ENCODE results near the gene ZNF710.

The ZNF710 gene

DNA sequence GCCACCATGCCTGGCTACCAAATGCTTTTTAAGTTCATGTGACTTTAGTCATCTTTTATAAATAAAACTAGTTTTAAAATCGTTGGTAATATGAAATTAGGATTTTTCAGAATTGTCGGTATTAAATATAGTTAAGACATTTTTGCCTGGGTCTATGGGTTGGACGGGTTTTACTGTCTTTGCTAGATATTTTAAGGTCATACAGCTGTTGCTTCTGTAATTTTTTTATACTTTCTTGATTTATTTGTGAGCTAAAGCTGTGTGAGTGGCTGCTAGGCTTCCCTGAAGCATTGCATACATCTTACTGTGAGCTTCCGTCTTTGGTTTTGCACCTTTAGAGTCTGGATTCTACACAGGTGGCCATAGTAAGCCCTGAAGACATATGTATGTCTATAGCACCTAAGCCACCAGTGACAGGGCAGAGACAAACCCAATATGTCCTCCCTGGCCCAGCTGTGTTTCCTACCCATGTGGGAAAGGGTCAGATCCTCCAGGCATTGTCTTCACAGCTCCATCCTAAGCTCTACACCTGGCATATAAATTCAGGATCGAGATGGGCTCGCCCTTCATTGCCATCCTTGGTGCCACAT lies 16.6 kb upstream of the ZNF710 start:
- no peak overlapping the region for H4K5ac ChIP-seq (ENCODE audit: low read length)
- H3K9ac ChIP-seq (ENCODE audit: low read length) = no peak overlapping the region
- no peak overlapping the region for H3K4me2 ChIP-seq (ENCODE audit: low read length)
- no peaks in the 10 kb centered on the region for H3K79me1 ChIP-seq (ENCODE audit: low read length)
- peaks cover 2% of the 10 kb centered on the region for H3K4me1 ChIP-seq (ENCODE audit: control insufficient read depth, low read depth, low read length)
- H3K23ac ChIP-seq (ENCODE audit: low read length) = no peak overlapping the region
- H3K18ac ChIP-seq (ENCODE audit: low read length) = no peak overlapping the region
- DNase-seq = no peak
- no peak overlapping the region for H3K27ac ChIP-seq (ENCODE audit: low read depth, low read length)
- H4K8ac ChIP-seq (ENCODE audit: low read depth, low read length) = no peak overlapping the region
- H2BK15ac ChIP-seq (replicated peaks; ENCODE audit: low read depth) = no peak overlapping the region
- no peak overlapping the region for H2BK120ac ChIP-seq (ENCODE audit: low read depth, low read length)
- H3K4me3 ChIP-seq (ENCODE audit: low read length) = no peak overlapping the region
- H3K27me3 ChIP-seq (ENCODE audit: insufficient read depth, low read length, poor library complexity) = no peaks in the 10 kb centered on the region
- H2AK5ac ChIP-seq (ENCODE audit: low read length) = no peak overlapping the region
- H3K36me3 ChIP-seq (ENCODE audit: control insufficient read depth, insufficient read depth, low read length) = no peaks in the 10 kb centered on the region
- no peaks in the 10 kb centered on the region for H3K79me2 ChIP-seq (ENCODE audit: control insufficient read depth, insufficient read depth, low read length)
- no peak overlapping the region for H3K56ac ChIP-seq (ENCODE audit: low read length)
- H2BK5ac ChIP-seq (ENCODE audit: low read length) = no peak overlapping the region
- H3K4ac ChIP-seq (ENCODE audit: low read depth, low read length) = no peak overlapping the region
- WGBS (ENCODE audit: extremely low coverage, insufficient coverage, low lambda C conversion rate) = 100% methylated on average over 3 of the region's 6 CpGs

DNA sequence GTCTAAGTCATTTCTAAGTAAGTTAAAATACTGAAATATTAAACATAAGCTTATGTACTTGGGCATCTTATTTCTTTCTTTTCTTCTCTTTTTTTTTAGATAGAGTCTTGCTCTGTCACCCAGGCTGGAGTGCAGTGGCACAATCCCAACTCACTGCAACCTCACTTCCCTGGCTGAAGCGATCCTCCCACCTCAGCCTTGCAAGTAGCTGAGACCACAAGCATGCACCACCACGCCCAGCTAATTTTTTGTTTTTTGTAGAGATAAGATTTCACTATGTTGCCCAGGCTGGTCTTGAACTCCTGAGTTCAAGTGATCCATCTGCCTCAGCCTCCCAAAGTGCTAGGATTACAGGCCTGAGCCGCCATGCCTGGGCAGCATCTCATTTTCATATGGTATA lies 16.0 kb upstream of the ZNF710 start:
- Histone ChIP-seq H3K4me2 (ENCODE audit: low read length) (no peak overlapping the region), H3K4me1 (ENCODE audit: control insufficient read depth, low read depth, low read length) (peaks cover 2% of the 10 kb centered on the region), H2BK15ac (replicated peaks; ENCODE audit: low read depth) (no peak overlapping the region), H3K18ac (ENCODE audit: low read length) (no peak overlapping the region), H2AK5ac (ENCODE audit: low read length) (no peak overlapping the region), H3K23ac (ENCODE audit: low read length) (no peak overlapping the region), H3K27ac (ENCODE audit: low read depth, low read length) (no peak overlapping the region), H2BK5ac (ENCODE audit: low read length) (no peak overlapping the region), H3K9ac (ENCODE audit: low read length) (no peak overlapping the region), H3K79me2 (ENCODE audit: control insufficient read depth, insufficient read depth, low read length) (no peaks in the 10 kb centered on the region), H3K4me3 (ENCODE audit: low read length) (no peak overlapping the region), H3K79me1 (ENCODE audit: low read length) (no peaks in the 10 kb centered on the region), H2BK120ac (ENCODE audit: low read depth, low read length) (no peak overlapping the region), H3K36me3 (ENCODE audit: control insufficient read depth, insufficient read depth, low read length) (no peaks in the 10 kb centered on the region), H4K5ac (ENCODE audit: low read length) (no peak overlapping the region), H4K8ac (ENCODE audit: low read depth, low read length) (no peak overlapping the region), H3K27me3 (ENCODE audit: insufficient read depth, low read length, poor library complexity) (no peaks in the 10 kb centered on the region), H3K4ac (ENCODE audit: low read depth, low read length) (no peak overlapping the region), H3K56ac (ENCODE audit: low read length) (no peak overlapping the region)
- WGBS (ENCODE audit: extremely low coverage, insufficient coverage, low lambda C conversion rate) = no CpG with 5 or more reads among the region's 3 CpGs
- DNase-seq = no peak

- H3K18ac ChIP-seq (ENCODE audit: low read length) = no peak overlapping the region
- H3K27ac ChIP-seq (ENCODE audit: low read depth, low read length) = no peak overlapping the region
- WGBS (ENCODE audit: extremely low coverage, insufficient coverage, low lambda C conversion rate) = no CpG with 5 or more reads among the region's 4 CpGs
- no peak overlapping the region for H3K4me3 ChIP-seq (ENCODE audit: low read length)
- peaks cover 3% of the 10 kb centered on the region for H3K4me1 ChIP-seq (ENCODE audit: control insufficient read depth, low read depth, low read length)
- no peak overlapping the region for H4K5ac ChIP-seq (ENCODE audit: low read length)
- H2BK5ac ChIP-seq (ENCODE audit: low read length) = no peak overlapping the region
- H3K9ac ChIP-seq (ENCODE audit: low read length) = no peak overlapping the region
- no peak overlapping the region for H3K4ac ChIP-seq (ENCODE audit: low read depth, low read length)
- no peak for DNase-seq
- no peak overlapping the region for H2BK120ac ChIP-seq (ENCODE audit: low read depth, low read length)
- H3K56ac ChIP-seq (ENCODE audit: low read length) = no peak overlapping the region
- no peak overlapping the region for H4K8ac ChIP-seq (ENCODE audit: low read depth, low read length)
- H3K36me3 ChIP-seq (ENCODE audit: control insufficient read depth, insufficient read depth, low read length) = no peaks in the 10 kb centered on the region
- H2BK15ac ChIP-seq (replicated peaks; ENCODE audit: low read depth) = no peak overlapping the region
- H3K79me2 ChIP-seq (ENCODE audit: control insufficient read depth, insufficient read depth, low read length) = no peaks in the 10 kb centered on the region
- H3K23ac ChIP-seq (ENCODE audit: low read length) = no peak overlapping the region
- no peak overlapping the region for H3K4me2 ChIP-seq (ENCODE audit: low read length)
- no peak overlapping the region for H2AK5ac ChIP-seq (ENCODE audit: low read length)
- H3K79me1 ChIP-seq (ENCODE audit: low read length) = no peaks in the 10 kb centered on the region
- H3K27me3 ChIP-seq (ENCODE audit: insufficient read depth, low read length, poor library complexity) = no peaks in the 10 kb centered on the region
Measured at GRCh38 chr15:89991312-89991711, 9.8 kb upstream of the ZNF710 start.

DNA sequence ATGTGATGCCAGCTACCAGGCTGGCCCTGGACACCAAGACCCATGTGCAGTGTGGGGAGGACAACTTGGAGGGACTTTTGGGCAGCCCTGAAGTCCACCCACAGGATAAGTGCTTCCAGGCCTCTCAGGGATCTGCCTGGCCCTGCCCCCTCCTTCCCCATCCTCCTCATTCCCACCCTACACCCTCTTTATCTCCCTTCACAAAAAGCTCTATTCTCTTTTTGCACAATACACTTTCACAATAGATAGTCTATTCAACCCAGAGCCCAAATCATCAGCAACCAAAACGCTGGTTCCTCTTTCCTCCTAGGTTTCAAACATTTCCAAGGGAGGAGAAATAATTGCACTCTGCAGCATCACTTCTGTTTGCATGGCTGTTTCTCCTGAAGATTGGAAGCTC lies 7.8 kb upstream of the ZNF710 start:
- Histone ChIP-seq H4K8ac (ENCODE audit: low read depth, low read length) (no peak overlapping the region), H3K4me3 (ENCODE audit: low read length) (no peak overlapping the region), H3K36me3 (ENCODE audit: control insufficient read depth, insufficient read depth, low read length) (no peaks in the 10 kb centered on the region), H3K27ac (ENCODE audit: low read depth, low read length) (no peak overlapping the region), H3K27me3 (ENCODE audit: insufficient read depth, low read length, poor library complexity) (no peaks in the 10 kb centered on the region), H2BK120ac (ENCODE audit: low read depth, low read length) (no peak overlapping the region), H4K5ac (ENCODE audit: low read length) (no peak overlapping the region), H3K4ac (ENCODE audit: low read depth, low read length) (no peak overlapping the region), H3K79me2 (ENCODE audit: control insufficient read depth, insufficient read depth, low read length) (no peaks in the 10 kb centered on the region), H3K56ac (ENCODE audit: low read length) (no peak overlapping the region), H3K9ac (ENCODE audit: low read length) (no peak overlapping the region), H2BK15ac (replicated peaks; ENCODE audit: low read depth) (no peak overlapping the region), H2BK5ac (ENCODE audit: low read length) (no peak overlapping the region), H2AK5ac (ENCODE audit: low read length) (no peak overlapping the region), H3K23ac (ENCODE audit: low read length) (no peak overlapping the region), H3K4me2 (ENCODE audit: low read length) (no peak overlapping the region), H3K4me1 (ENCODE audit: control insufficient read depth, low read depth, low read length) (peaks cover 7% of the 10 kb centered on the region), H3K18ac (ENCODE audit: low read length) (no peak overlapping the region), H3K79me1 (ENCODE audit: low read length) (no peaks in the 10 kb centered on the region)
- no peak for DNase-seq
- WGBS (ENCODE audit: extremely low coverage, insufficient coverage, low lambda C conversion rate) = no CpG with 5 or more reads among the region's 1 CpG

- H2BK120ac ChIP-seq (ENCODE audit: low read depth, low read length) = no peak overlapping the region
- H3K9ac ChIP-seq (ENCODE audit: low read length) = no peak overlapping the region
- no peak overlapping the region for H3K27ac ChIP-seq (ENCODE audit: low read depth, low read length)
- no peak overlapping the region for H2BK15ac ChIP-seq (replicated peaks; ENCODE audit: low read depth)
- WGBS (ENCODE audit: extremely low coverage, insufficient coverage, low lambda C conversion rate) = no CpG with 5 or more reads among the region's 4 CpGs
- no peak overlapping the region for H3K4me2 ChIP-seq (ENCODE audit: low read length)
- no peak for DNase-seq
- no peak overlapping the region for H3K18ac ChIP-seq (ENCODE audit: low read length)
- H3K23ac ChIP-seq (ENCODE audit: low read length) = no peak overlapping the region
- H3K79me2 ChIP-seq (ENCODE audit: control insufficient read depth, insufficient read depth, low read length) = no peaks in the 10 kb centered on the region
- H2BK5ac ChIP-seq (ENCODE audit: low read length) = no peak overlapping the region
- no peak overlapping the region for H2AK5ac ChIP-seq (ENCODE audit: low read length)
- H4K5ac ChIP-seq (ENCODE audit: low read length) = no peak overlapping the region
- H4K8ac ChIP-seq (ENCODE audit: low read depth, low read length) = no peak overlapping the region
- H3K36me3 ChIP-seq (ENCODE audit: control insufficient read depth, insufficient read depth, low read length) = no peaks in the 10 kb centered on the region
- peaks cover 11% of the 10 kb centered on the region for H3K4me1 ChIP-seq (ENCODE audit: control insufficient read depth, low read depth, low read length)
- no peak overlapping the region for H3K4me3 ChIP-seq (ENCODE audit: low read length)
- H3K79me1 ChIP-seq (ENCODE audit: low read length) = no peaks in the 10 kb centered on the region
- H3K27me3 ChIP-seq (ENCODE audit: insufficient read depth, low read length, poor library complexity) = no peaks in the 10 kb centered on the region
- no peak overlapping the region for H3K4ac ChIP-seq (ENCODE audit: low read depth, low read length)
- H3K56ac ChIP-seq (ENCODE audit: low read length) = no peak overlapping the region
Measured at GRCh38 chr15:89997079-89997478, 4.0 kb upstream of the ZNF710 start.

DNA sequence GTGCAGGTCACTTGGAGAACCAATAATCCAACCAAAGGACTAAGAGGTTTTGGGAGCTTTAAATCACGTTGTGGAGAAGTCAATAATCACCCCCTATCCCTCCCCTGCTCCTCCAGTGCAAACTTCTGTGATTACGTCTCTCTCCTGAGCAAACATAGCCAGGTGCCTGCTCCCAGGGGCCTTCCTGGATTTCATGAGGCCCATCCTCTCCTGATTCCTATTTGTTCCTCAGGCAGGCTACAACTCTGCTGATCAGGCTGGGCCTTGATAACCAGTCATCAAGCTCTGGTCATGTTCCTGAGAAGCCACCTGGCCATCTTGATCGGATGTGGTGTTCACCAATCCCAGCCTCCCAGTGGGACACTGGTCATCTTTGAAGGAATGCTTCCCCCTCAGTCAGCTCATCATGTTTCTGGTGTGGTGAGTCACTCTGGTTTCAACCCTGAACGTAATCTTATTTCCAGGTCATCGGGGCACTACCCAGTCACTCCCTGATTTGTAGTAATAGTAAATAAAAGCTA lies 2.9 kb upstream of the ZNF710 start:
- Histone ChIP-seq H2BK5ac (ENCODE audit: low read length) (no peak overlapping the region), H3K9ac (ENCODE audit: low read length) (peak overlapping the region; percentile 13), H3K4me3 (ENCODE audit: low read length) (no peak overlapping the region), H3K27ac (ENCODE audit: low read depth, low read length) (no peak overlapping the region), H2BK120ac (ENCODE audit: low read depth, low read length) (no peak overlapping the region), H3K23ac (ENCODE audit: low read length) (no peak overlapping the region), H3K4me1 (ENCODE audit: control insufficient read depth, low read depth, low read length) (peaks cover 13% of the 10 kb centered on the region), H3K18ac (ENCODE audit: low read length) (no peak overlapping the region), H3K4ac (ENCODE audit: low read depth, low read length) (no peak overlapping the region), H3K27me3 (ENCODE audit: insufficient read depth, low read length, poor library complexity) (no peaks in the 10 kb centered on the region), H3K79me1 (ENCODE audit: low read length) (peaks cover 4% of the 10 kb centered on the region), H2BK15ac (replicated peaks; ENCODE audit: low read depth) (no peak overlapping the region), H3K56ac (ENCODE audit: low read length) (peak overlapping the region; percentile 27), H4K8ac (ENCODE audit: low read depth, low read length) (no peak overlapping the region), H4K5ac (ENCODE audit: low read length) (no peak overlapping the region), H3K79me2 (ENCODE audit: control insufficient read depth, insufficient read depth, low read length) (peaks cover 9% of the 10 kb centered on the region), H3K4me2 (ENCODE audit: low read length) (no peak overlapping the region), H2AK5ac (ENCODE audit: low read length) (no peak overlapping the region), H3K36me3 (ENCODE audit: control insufficient read depth, insufficient read depth, low read length) (no peaks in the 10 kb centered on the region)
- peak; percentile 55 for DNase-seq
- whole genome bisulfite sequencing (ENCODE audit: extremely low coverage, insufficient coverage, low lambda C conversion rate) = no CpG with 5 or more reads among the region's 5 CpGs

All from mesendoderm (in vitro differentiated cells).